GM12892 (cell line): ENCODE data around the gene VPS25.
A peak's percentile ranks its signal among the peaks of the same experiment; 100 is the strongest.

Source experiments
- POLR2A ChIP-seq: IDR thresholded peaks from 2 replicates; pipeline ENCODE4 v1.6.1; 2011; ENCODE audit warnings: low read depth, low read length, control low read depth
- POLR2AphosphoS5 ChIP-seq: IDR thresholded peaks from 2 replicates; pipeline ENCODE4 v1.6.1; 2011; ENCODE audit warnings: low read depth, low read length, control low read depth

DNA sequence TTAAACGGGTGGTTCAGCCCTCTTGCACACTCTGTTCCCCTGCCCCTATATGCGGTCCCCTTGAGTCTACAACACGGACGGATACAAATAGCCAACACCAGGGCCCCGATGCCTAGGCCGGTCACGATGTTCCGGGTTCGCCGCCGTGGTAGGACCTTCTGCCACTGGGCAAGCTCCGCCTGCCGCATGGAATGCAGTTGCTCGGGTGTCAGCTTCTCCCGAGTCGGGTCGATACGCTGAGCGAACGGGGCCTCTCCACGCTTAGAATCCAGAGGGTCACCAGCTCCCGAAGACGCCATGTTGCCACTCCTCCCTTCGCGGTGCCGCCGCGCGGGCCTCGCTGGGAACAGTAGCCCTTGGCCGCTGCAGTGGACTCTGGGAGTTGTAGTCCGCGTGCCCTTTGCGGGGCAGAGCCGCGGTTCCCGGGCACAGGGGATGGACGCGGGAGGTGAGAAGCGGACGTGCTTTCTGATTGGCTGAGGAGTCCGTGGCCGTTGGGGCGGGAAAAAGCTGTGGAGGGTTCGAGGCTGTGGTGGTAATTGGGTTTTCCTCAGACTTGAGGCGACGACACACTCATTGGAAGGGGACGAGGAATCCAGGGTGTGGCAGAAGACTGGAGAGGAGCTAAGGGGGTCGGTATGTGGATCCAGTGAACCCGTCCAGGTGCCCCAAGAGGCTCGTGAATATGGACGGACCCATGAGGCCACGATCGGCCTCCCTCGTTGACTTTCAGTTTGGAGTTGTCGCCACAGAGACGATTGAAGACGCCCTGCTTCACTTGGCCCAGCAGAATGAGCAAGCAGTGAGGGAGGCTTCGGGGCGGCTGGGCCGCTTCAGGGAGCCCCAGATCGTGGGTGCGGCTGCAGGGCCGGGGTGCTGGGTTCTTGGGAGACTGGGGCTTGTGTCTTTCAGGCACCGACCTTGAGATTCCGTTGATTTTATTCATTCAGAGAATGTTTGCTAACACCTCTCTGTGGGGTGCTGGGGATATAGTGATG lies 25.4 kb downstream of the VPS25 start, which contains the start of the genes CNTD1 and COA3:
- TF ChIP-seq POLR2A: peak; percentile 67; the same call in 1 of the 2 replicates
- TF ChIP-seq POLR2AphosphoS5: no peak
